22Rv1 (cell line): ENCODE measurements around the gene FBXW8.

Source experiments
- H3K27ac ChIP-seq: fragments of 450-650 bp; 2 replicates; pipeline ENCODE4 v1.5.1; 2017
- CTCF ChIP-seq: fragments of 450-650 bp; IDR thresholded peaks from 2 replicates; pipeline ENCODE4 v1.5.1; 2017; ENCODE audit warnings: mild to moderate bottlenecking
- ZFX ChIP-seq: fragments of 450-650 bp; IDR thresholded peaks from 2 replicates; pipeline ENCODE4 v1.6.1; 2017; ENCODE audit warnings: antibody characterized with exemption, borderline replicate concordance

Gene FBXW8

GRCh38 chr12:117063162-117063911, 152.6 kb downstream of the FBXW8 start:
- H3K27ac ChIP-seq, result no peak overlapping the region
- no peak for TF ChIP-seq ZFX
- no peak for TF ChIP-seq CTCF

GRCh38 chr12:117064049-117064448, 153.3 kb downstream of the FBXW8 start:
- H3K27ac ChIP-seq, result no peak overlapping the region

GRCh38 chr12:117064596-117064995, 153.8 kb downstream of the FBXW8 start:
- TF ChIP-seq CTCF (no peak), ZFX (no peak)
- no peak overlapping the region for H3K27ac ChIP-seq

More at GRCh38 chr12:117064049-117064448, 153.3 kb downstream of the FBXW8 start:
- TF ChIP-seq CTCF (no peak), ZFX (no peak)

- no peak overlapping the region for H3K27ac ChIP-seq
- TF ChIP-seq ZFX (no peak), CTCF (no peak)
Observed at GRCh38 chr12:117067016-117067415, 156.3 kb downstream of the FBXW8 start.

- no peak for TF ChIP-seq ZFX
- TF ChIP-seq CTCF, result no peak
- no peak overlapping the region for H3K27ac ChIP-seq
Observed at GRCh38 chr12:117067638-117068037, 156.9 kb downstream of the FBXW8 start.

GRCh38 chr12:117068492-117068891, 157.7 kb downstream of the FBXW8 start:
- TF ChIP-seq CTCF, result no peak
- TF ChIP-seq ZFX, result no peak
- H3K27ac ChIP-seq, result no peak overlapping the region

GRCh38 chr12:117069101-117069797, 158.5 kb downstream of the FBXW8 start:
- H3K27ac ChIP-seq, result no peak overlapping the region
- TF ChIP-seq ZFX (no peak), CTCF (no peak)
